Measurements from ENCODE around the gene MIF4GD. TPM values are rescaled to one million over a fixed set of nuclear protein-coding genes. Genes with fewer than 3 reads are reported as not detected.
A peak's percentile ranks its signal among the peaks of the same experiment; 100 is the strongest.

MIF4GD gene
- total and polyA plus RNA-seq, 2 donors (not counting 1 experiment from before 2014, with no cell fraction given), result 41.5 to 87.4 TPM

GRCh38 chr17:75241502-75241901, 29.5 kb downstream of the MIF4GD start:
- Mint-ChIP-seq H3K27ac (peak overlapping the region; percentile 94), H3K4me1 (peaks cover 40% of the 10 kb centered on the region), H3K9me3 (ENCODE audit: insufficient read depth) (no peaks in the 10 kb centered on the region), H3K27me3 (no peaks in the 10 kb centered on the region), H3K4me3 (no peak overlapping the region)
- Histone ChIP-seq H3K4me2 (replicated peaks; ENCODE audit: low read depth, low read length, poor library complexity, severe bottlenecking) (no peak overlapping the region), H3K27me3 (replicated peaks in 1 of 4; ENCODE audit: control extremely low read depth in 1 of 4, control insufficient read depth in 3 of 4, insufficient read depth in 4 of 4, low read length in 3 of 4) (no peaks in the 10 kb centered on the region), H3K27ac (ENCODE audit: low read length in 2 of 2) (peak overlapping the region; percentile 36 to 80), H3K79me2 (ENCODE audit: control insufficient read depth, insufficient read depth, low read length) (peaks cover 16% of the 10 kb centered on the region), H3K4me3 (ENCODE audit: control extremely low read depth in 1 of 5, extremely low read depth in 1 of 5, insufficient read depth in 1 of 5, low read depth in 2 of 5, low read length in 4 of 5) (no peak overlapping the region), H3K9me3 (ENCODE audit: control extremely low read depth in 1 of 3, control insufficient read depth in 2 of 3, insufficient read depth in 1 of 3, low read length in 2 of 3) (no peaks in the 10 kb centered on the region), H3K9ac (ENCODE audit: low read length) (no peak overlapping the region), H3K4me1 (ENCODE audit: control insufficient read depth in 2 of 2, insufficient read depth in 2 of 2, low read length in 2 of 2) (peaks cover 13 to 61% of the 10 kb centered on the region in 2 donors), H4K20me1 (ENCODE audit: control insufficient read depth, insufficient read depth, low read length, poor library complexity, severe bottlenecking) (peaks cover 4% of the 10 kb centered on the region), H3K36me3 (replicated peaks in 1 of 2; ENCODE audit: control extremely low read depth in 1 of 2, control insufficient read depth in 1 of 2, extremely low read depth in 1 of 2, insufficient read depth in 2 of 2, low read length in 1 of 2) (peaks cover 6 to 94% of the 10 kb centered on the region in 2 experiments), H2AFZ (ENCODE audit: insufficient read depth, low read depth, low read length, poor library complexity, severe bottlenecking) (no peak overlapping the region)
- TF ChIP-seq CTCF (IDR thresholded peaks at IDR 0.05), result no peak
- intact Hi-C loops (cut with micrococcal nuclease), result no loop called here
- 93% methylated on average over 9 of the region's 9 CpGs for WGBS (ENCODE audit: insufficient coverage)
- CTCF ChIA-PET, result interaction anchor here (1.3 to 3.6 kb wide), 4 partner anchors 9 to 48 kb away, joined by 3 to 22 read pairs (median 18); partner anchors contain the start of genes MIF4GD and SLC25A19
- POLR2A ChIA-PET, result interaction anchor here (1.3 to 1.5 kb wide), 2 partner anchors 20 to 29 kb away, joined by 6 to 19 read pairs; partner anchors contain the start of genes GGA3, MIF4GD and MRPS7
- no peak for DNase-seq
- ATAC-seq (ENCODE audit: low read depth), result no peak

GRCh38 chr17:75241143-75241430, 29.9 kb downstream of the MIF4GD start:
- Histone ChIP-seq H3K4me1 (ENCODE audit: control insufficient read depth in 2 of 2, insufficient read depth in 2 of 2, low read length in 2 of 2) (peaks cover 13 to 61% of the 10 kb centered on the region in 2 donors), H3K79me2 (ENCODE audit: control insufficient read depth, insufficient read depth, low read length) (peaks cover 12% of the 10 kb centered on the region), H3K4me2 (replicated peaks; ENCODE audit: low read depth, low read length, poor library complexity, severe bottlenecking) (no peak overlapping the region), H3K27ac (ENCODE audit: low read length in 2 of 2) (peak overlapping the region; percentile 36 to 80), H3K9ac (ENCODE audit: low read length) (no peak overlapping the region), H4K20me1 (ENCODE audit: control insufficient read depth, insufficient read depth, low read length, poor library complexity, severe bottlenecking) (peaks cover under 1% of the 10 kb centered on the region), H3K9me3 (ENCODE audit: control extremely low read depth in 1 of 3, control insufficient read depth in 2 of 3, insufficient read depth in 1 of 3, low read length in 2 of 3) (no peaks in the 10 kb centered on the region), H3K27me3 (replicated peaks in 1 of 4; ENCODE audit: control extremely low read depth in 1 of 4, control insufficient read depth in 3 of 4, insufficient read depth in 4 of 4, low read length in 3 of 4) (no peaks in the 10 kb centered on the region), H3K36me3 (replicated peaks in 1 of 2; ENCODE audit: control extremely low read depth in 1 of 2, control insufficient read depth in 1 of 2, extremely low read depth in 1 of 2, insufficient read depth in 2 of 2, low read length in 1 of 2) (peaks cover 6 to 94% of the 10 kb centered on the region in 2 experiments), H2AFZ (ENCODE audit: insufficient read depth, low read depth, low read length, poor library complexity, severe bottlenecking) (no peak overlapping the region), H3K4me3 (ENCODE audit: control extremely low read depth in 1 of 5, extremely low read depth in 1 of 5, insufficient read depth in 1 of 5, low read depth in 2 of 5, low read length in 4 of 5) (no peak overlapping the region)
- Mint-ChIP-seq H3K27me3 (no peaks in the 10 kb centered on the region), H3K27ac (no peak overlapping the region), H3K4me1 (peaks cover 40% of the 10 kb centered on the region), H3K4me3 (no peak overlapping the region), H3K9me3 (ENCODE audit: insufficient read depth) (no peaks in the 10 kb centered on the region)
- intact Hi-C loops (cut with micrococcal nuclease), result no loop called here
- POLR2A ChIA-PET, result no interaction called here
- TF ChIP-seq EZH2 (IDR thresholded peaks at IDR 0.05; ENCODE audit: borderline replicate concordance, insufficient read depth, low read depth, low read length, poor library complexity, severe bottlenecking) (no peak), CTCF (IDR thresholded peaks at IDR 0.05) (no peak)
- 100% methylated on average over 4 of the region's 7 CpGs for WGBS (ENCODE audit: insufficient coverage)
- no peak for ATAC-seq (ENCODE audit: low read depth)
- DNase-seq, result no peak
- CTCF ChIA-PET, result interaction anchor here (2.1 to 3.8 kb wide), 6 partner anchors 9 to 280 kb away, joined by 6 to 25 read pairs (median 18); partner anchors contain the start of genes GGA3, MIF4GD and MRPS7

All from B cell (primary cell).